ENCODE measurements around the gene ADAMTS2. TPM values are rescaled to one million over a fixed set of nuclear protein-coding genes. Genes with fewer than 3 reads are reported as not detected.

The ADAMTS2 gene
- total RNA-seq, 1 experiment from 2014 or later = 3.9 TPM

- Histone ChIP-seq H3K4me3 (replicated peaks in 1 of 2; ENCODE audit: low read depth in 1 of 2, low read length in 2 of 2) (no peak overlapping the region), H3K9me3 (ENCODE audit: control insufficient read depth in 1 of 2, insufficient read depth in 1 of 2, low read depth in 1 of 2, low read length in 2 of 2) (no peaks in the 10 kb centered on the region), H3K79me2 (ENCODE audit: insufficient read depth, low read length) (no peaks in the 10 kb centered on the region), H3K4me2 (ENCODE audit: low read length) (no peak overlapping the region), H3K36me3 (ENCODE audit: control insufficient read depth in 1 of 2, insufficient read depth in 2 of 2, low read length in 2 of 2) (no peaks in the 10 kb centered on the region), H3K9me2 (ENCODE audit: insufficient read depth) (no peaks in the 10 kb centered on the region), H3K9ac (ENCODE audit: low read length) (no peak overlapping the region), H2AFZ (ENCODE audit: low read depth, low read length, poor library complexity, severe bottlenecking) (no peak overlapping the region), H3K4me1 (ENCODE audit: control insufficient read depth in 1 of 2, insufficient read depth in 2 of 2, low read length in 2 of 2) (no peaks in the 10 kb centered on the region), H3K27ac (ENCODE audit: low read depth, low read length) (no peak overlapping the region), H4K20me1 (ENCODE audit: insufficient read depth) (no peaks in the 10 kb centered on the region), H3K27me3 (ENCODE audit: insufficient read depth, low read length) (no peaks in the 10 kb centered on the region)
- intact Hi-C loops (cut with micrococcal nuclease) = no loop called here
- no TSS peak for BruUV-seq (replicated peaks)
- TF ChIP-seq TCF7L2 (IDR thresholded peaks at IDR 0.05; ENCODE audit: borderline replicate concordance, extremely low read depth, insufficient read depth, insufficient read length) = no peak
- ChIA-PET RAD21 (ENCODE audit: low non-redundant PET in 1 of 2, low total read pairs in 2 of 2, uncharacterized antibody in 2 of 2, unreplicated experiment in 2 of 2) (no interaction called here), POLR2A (no interaction called here), CTCF (no interaction called here)
- no peak for ATAC-seq
- DNase-seq (ENCODE audit: low read depth, low spot score) = no peak
Observed at GRCh38 chr5:179180921-179181645, 164.2 kb downstream of the ADAMTS2 start.

GRCh38 chr5:179180061-179180610, 165.1 kb downstream of the ADAMTS2 start:
- Histone ChIP-seq H3K9me2 (ENCODE audit: insufficient read depth) (no peaks in the 10 kb centered on the region), H3K27ac (ENCODE audit: low read depth, low read length) (no peak overlapping the region), H3K9ac (ENCODE audit: low read length) (no peak overlapping the region), H3K4me1 (ENCODE audit: control insufficient read depth in 1 of 2, insufficient read depth in 2 of 2, low read length in 2 of 2) (no peaks in the 10 kb centered on the region), H3K27me3 (ENCODE audit: insufficient read depth, low read length) (no peaks in the 10 kb centered on the region), H4K20me1 (ENCODE audit: insufficient read depth) (no peaks in the 10 kb centered on the region), H3K4me3 (replicated peaks in 1 of 2; ENCODE audit: low read depth in 1 of 2, low read length in 2 of 2) (no peak overlapping the region), H3K9me3 (ENCODE audit: control insufficient read depth in 1 of 2, insufficient read depth in 1 of 2, low read depth in 1 of 2, low read length in 2 of 2) (no peaks in the 10 kb centered on the region), H3K36me3 (ENCODE audit: control insufficient read depth in 1 of 2, insufficient read depth in 2 of 2, low read length in 2 of 2) (no peaks in the 10 kb centered on the region), H3K79me2 (ENCODE audit: insufficient read depth, low read length) (no peaks in the 10 kb centered on the region), H3K4me2 (ENCODE audit: low read length) (no peak overlapping the region), H2AFZ (ENCODE audit: low read depth, low read length, poor library complexity, severe bottlenecking) (no peak overlapping the region)
- no TSS peak for BruUV-seq (replicated peaks)
- no peak for DNase-seq (ENCODE audit: low read depth, low spot score)
- POLR2A ChIA-PET = no interaction called here
- RAD21 ChIA-PET (ENCODE audit: low non-redundant PET in 1 of 2, low total read pairs in 2 of 2, uncharacterized antibody in 2 of 2, unreplicated experiment in 2 of 2) = no interaction called here
- CTCF ChIA-PET = no interaction called here
- no peak for ATAC-seq
- TF ChIP-seq EZH2 (IDR thresholded peaks at IDR 0.05) (no peak), TCF7L2 (IDR thresholded peaks at IDR 0.05; ENCODE audit: borderline replicate concordance, extremely low read depth, insufficient read depth, insufficient read length) (no peak), SRF (IDR thresholded peaks at IDR 0.05; ENCODE audit: low read depth) (no peak), SP1 (IDR thresholded peaks at IDR 0.05; ENCODE audit: low read depth) (no peak), YY1 (IDR thresholded peaks at IDR 0.05; ENCODE audit: extremely low read depth, insufficient replicate concordance, low read depth, low read length) (no peak), RAD21 (IDR thresholded peaks at IDR 0.05; ENCODE audit: low read depth) (no peak), EGR1 (IDR thresholded peaks at IDR 0.05; ENCODE audit: low read depth) (no peak), SIN3A (IDR thresholded peaks at IDR 0.05; ENCODE audit: low read depth) (no peak), ZNF274 (IDR thresholded peaks at IDR 0.05; ENCODE audit: low read depth, low read length) (no peak), EZH2phosphoT487 (IDR thresholded peaks at IDR 0.05; ENCODE audit: borderline replicate concordance) (no peak), ZFX (IDR thresholded peaks at IDR 0.05) (no peak), CBX3 (IDR thresholded peaks at IDR 0.05; ENCODE audit: low read depth) (no peak), POLR2AphosphoS5 (IDR thresholded peaks at IDR 0.05; ENCODE audit: low read depth, low read length) (no peak), POLR2A (IDR thresholded peaks at IDR 0.05; ENCODE audit: borderline replicate concordance, extremely low read depth, insufficient read depth, insufficient read length) (no peak), ELF1 (IDR thresholded peaks at IDR 0.05; ENCODE audit: borderline replicate concordance, low read depth) (no peak), ATF3 (IDR thresholded peaks at IDR 0.05) (no peak), ZBTB33 (IDR thresholded peaks at IDR 0.05; ENCODE audit: extremely low read depth, insufficient replicate concordance, low read length) (no peak), JUND (IDR thresholded peaks at IDR 0.05) (no peak)
- intact Hi-C loops (cut with micrococcal nuclease) = no loop called here

Data from HCT116 (cell line).